GM20431 (cell line): Measurements from ENCODE around the gene ZC2HC1B.
"Not testable (repeated sequence)": the region's sequence is repeated elsewhere in the genome, so short reads cannot be mapped to it uniquely, and the experiment has no call there.

ENCODE experiments used
- in situ Hi-C: fragments of 300-500 bp; cut with MseI, MboI; formaldehyde crosslinking; loops from one replicate; pipeline ENCODE4 v1.15.0; 2020; ENCODE audit warnings: low sequenced_read_pairs; ENCODE audit not compliant: unreplicated experiment

ZC2HC1B gene

GRCh38 chr6:143863771-143864170 is 503 bp upstream of the ZC2HC1B start:
- in situ Hi-C loops: no loop called here

GRCh38 chr6:143867236-143867635 is 3.0 kb downstream of the ZC2HC1B start:
- in situ Hi-C loops: no loop called here

GRCh38 chr6:143868808-143869207 is 4.5 kb downstream of the ZC2HC1B start:
- in situ Hi-C loops: not testable (repeated sequence)

DNA sequence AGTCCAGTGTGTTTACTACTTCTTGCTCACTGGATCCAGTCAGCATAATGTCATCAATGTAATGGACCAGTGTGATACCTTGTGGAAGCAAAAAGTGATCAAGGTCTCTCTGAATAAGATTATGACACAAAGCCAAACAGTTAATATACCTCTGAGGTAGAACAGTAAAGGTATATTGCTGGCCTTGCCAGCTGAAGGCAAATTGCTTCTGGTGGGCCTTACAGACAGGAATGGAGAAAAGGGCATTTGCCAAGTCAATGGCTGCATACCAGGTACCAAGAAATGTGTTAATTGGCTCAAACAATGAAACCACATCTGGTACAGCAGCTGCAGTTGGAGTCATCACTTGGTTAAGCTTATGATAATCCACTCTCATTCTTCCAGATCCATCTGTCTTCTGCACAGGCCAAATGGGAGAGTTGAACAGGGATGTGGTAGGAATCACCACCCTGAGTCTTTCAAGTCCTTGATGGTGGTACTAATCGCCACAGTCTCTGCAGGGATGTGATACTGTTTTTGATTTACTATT is 7.0 kb downstream of the ZC2HC1B start:
- in situ Hi-C loops: not testable (repeated sequence)

DNA sequence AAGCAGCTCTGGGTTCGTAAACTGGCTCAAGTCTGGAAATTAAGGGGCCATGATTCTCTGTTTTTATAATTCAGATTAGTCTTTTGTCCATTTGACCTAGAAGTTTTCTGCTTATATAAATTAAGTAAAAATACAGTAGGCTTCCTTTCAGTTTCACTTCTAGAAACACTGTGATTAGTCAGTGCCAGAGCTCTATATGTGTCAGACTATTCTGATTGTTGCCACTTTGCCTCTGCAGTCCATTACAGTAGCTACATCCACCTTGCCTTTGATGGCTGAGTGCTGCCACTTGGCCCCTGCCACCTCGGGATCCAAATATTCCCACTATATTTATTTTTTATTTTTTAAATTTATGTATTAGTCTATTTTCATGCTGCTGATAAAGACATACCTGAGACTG is 7.9 kb downstream of the ZC2HC1B start:
- in situ Hi-C loops: no loop called here

GRCh38 chr6:143873600-143873999 is 9.3 kb downstream of the ZC2HC1B start:
- in situ Hi-C loops: not testable (repeated sequence)

DNA sequence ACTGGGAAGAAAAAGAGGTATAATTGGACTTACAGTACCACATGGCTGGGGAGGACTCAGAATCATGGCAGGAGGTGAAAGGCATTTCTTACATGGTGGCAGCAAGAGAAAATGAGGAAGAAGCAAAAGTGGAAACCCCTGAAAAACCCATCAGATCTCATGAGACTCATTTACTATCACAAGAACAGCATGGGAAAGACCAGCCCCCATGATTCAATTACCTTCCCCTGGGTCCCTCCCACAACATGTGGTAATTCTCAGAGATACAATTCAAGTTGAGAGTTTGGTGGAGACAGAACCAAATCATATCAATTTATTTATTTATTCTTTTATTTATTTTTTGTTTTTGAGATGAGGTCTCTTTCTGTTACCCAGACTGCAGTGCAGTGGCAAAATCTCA is 10.2 kb downstream of the ZC2HC1B start:
- in situ Hi-C loops: not testable (repeated sequence)

DNA sequence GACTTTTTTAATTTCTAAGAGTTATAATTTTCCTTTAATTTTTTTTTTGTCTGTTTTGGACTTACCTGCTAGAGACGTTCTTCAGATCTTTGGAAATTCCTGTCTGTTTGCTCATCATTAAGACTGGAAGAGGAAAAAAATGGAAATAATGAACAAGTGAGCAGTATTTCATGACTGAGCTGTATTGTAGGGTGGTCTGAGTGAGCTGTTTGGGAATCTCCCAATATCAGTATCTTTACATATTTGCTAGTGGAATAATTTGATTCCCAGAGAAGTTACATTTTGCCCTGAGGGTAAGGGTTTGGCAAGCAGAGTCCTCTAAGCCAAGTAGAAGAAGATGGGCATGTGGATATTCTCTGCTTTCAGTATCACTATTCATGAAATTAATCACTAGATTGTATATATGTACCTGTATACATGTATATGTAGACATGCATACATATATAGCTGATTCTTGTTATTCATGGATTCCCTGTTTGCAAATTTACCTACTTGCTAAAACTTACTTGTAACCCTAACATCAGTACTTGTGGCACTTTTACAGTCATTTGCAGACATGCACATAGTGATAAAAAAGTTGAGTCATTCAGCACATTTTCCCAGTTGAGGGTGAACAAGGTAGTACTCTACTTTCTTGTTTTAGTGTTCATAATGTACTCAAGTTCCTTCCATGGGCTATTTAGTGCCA is 13.5 kb downstream of the ZC2HC1B start:
- in situ Hi-C loops: no loop called here

GRCh38 chr6:143878272-143878760 is 14.0 kb downstream of the ZC2HC1B start:
- in situ Hi-C loops: no loop called here

- in situ Hi-C loops: no loop called here
Observed at GRCh38 chr6:143880412-143880811, 16.1 kb downstream of the ZC2HC1B start.

DNA sequence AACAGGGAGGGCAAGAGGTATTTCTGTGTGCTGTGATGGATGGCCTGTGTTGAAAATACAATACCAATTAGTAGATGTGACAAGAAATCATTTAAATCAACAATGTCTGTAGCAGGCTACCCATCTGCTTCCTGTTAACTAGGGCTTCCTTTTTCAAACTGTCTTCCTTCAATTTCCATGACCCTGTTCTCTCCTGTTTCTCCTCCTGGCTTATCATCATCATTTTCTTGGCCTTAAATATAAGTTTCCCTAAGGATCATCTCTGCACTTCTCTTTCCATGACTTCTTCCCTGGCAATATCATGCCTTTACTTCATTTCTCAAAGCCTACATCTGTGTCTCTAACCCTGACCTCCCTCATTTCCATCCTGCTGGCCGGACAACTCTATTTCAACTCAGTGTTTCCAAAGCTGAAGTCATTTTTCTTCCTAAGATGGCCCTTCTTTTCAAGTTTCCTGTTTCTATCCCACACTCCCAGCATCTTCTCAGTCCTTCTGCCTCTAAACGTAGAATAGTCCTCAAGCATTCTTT is 18.2 kb downstream of the ZC2HC1B start:
- in situ Hi-C loops: no loop called here

DNA sequence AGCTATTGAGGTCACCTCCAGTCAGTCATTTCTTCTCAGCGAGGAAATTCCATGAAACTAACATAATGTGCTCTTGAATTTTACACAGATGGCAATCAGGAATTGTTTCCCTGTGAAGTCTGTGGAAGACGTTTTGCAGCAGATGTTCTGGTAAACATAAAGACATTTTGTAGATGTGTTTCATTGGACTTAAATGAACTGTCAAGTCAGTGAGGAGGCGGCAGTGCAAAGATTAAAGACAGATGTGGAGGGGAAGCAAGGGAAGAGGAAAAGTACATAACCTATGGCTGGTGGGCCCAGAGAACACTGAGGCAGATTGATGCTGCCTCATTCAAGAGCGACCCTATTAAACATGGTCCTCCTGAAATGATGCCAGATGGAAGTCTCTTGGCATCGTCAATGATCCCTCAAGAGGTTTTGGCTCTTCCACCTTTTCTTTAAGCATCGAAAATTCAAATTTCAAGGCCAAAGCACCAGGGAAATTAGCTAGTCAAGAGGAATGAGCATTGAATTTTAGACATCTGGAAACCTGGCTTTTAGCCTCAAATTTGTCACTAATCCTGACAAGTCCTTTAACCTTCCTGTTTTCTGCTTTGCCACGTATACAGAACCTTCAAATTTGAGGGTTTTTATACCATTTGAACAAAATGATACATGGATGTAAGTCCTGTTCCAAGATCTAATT is 20.1 kb downstream of the ZC2HC1B start:
- in situ Hi-C loops: no loop called here

DNA sequence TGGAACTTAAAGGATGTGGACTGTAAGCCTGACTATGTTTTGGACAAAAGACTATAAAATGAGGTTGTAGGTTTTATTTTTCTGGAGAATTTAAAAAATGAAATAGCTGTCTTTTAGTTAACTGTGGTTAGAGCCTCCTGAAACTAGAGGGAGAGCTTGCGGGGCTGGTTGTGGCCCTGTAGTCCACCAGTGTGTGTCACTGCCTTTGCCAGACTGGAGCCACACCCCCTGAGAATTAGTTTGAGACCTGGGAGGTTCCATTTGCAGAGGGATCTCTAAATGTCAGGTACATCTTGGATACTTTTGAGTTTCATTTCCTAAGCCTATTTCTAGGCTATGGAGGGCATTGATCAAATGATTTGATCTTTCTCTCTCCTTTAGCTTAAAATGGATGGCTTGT is 20.8 kb downstream of the ZC2HC1B start:
- in situ Hi-C loops: no loop called here

GRCh38 chr6:143894655-143895054 is 30.4 kb downstream of the ZC2HC1B start:
- in situ Hi-C loops: no loop called here

DNA sequence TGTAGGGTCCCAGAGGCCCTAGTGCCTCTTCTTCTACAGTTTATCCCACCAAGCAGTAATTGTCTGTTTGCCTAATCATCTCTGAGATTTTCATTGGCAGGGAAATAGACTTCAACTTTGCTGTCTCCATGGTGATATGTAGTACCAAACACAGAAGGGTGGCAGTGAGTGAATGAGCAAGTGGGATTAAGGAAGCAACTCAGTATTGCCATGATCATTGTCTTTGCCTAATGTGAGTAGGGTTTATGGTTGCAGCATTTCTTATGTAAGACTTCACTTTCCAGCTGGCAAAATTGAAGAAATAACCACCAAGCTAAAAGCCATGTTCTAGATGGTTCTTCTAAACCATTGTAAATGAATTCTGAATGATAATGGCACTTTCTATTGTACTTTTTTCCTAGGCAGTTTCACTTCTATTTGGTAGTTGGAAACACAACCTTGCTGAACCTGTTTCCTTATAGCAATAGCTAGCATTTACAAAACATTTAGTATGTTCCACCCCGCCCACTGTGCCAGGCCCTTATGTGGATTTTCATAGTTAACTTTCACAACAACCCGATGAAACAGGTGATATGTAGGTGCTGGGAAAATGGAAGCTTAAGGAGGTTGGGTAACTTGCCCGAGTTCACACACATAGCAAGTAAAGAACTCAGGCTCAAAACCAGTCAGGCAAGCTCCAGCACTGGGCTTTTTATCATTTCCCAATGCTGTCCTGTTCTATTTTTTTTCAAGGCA is 32.0 kb downstream of the ZC2HC1B start:
- in situ Hi-C loops: no loop called here

- in situ Hi-C loops: no loop called here
Observed at GRCh38 chr6:143900358-143900757, 36.1 kb downstream of the ZC2HC1B start.

DNA sequence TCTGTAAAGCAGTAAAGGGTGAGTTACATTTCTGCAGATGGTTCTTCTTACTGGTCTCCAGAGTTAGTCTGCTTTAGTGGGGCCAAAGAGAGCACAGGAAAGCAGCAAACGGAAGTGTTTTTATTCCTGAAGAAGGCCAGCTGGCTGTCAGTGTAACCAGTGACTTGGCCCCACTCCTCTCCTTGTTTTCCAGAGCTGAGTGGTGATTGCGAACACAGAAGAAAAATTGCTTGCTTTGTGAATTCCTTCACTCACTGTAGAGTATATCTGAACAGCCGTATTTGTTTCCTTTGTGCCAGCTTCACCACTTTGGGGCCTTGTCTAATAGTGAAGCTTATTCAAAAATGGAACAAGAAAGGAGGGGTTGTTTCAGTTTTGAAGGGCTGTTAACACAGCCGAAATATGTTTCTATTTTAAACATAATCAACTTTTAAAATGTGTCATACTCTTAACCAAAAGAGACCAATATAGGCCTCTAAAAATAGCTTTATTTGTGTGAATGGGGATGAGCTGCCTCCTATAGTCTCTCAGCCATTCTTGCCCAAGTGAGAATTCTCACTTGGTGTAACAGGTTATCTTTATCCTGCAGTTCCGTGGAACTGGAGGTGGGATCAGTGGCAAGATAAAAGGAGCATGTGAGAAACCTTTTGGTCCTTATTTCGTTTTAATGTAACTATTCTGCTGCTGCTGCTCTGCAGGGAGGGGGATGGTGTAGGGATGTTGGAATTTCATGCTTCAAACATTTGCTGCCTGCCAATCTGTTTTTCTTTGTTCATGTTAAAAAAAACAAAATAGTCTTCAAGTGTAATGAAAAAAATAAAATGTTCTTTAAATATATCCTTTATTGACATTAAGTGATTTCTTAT is 37.8 kb downstream of the ZC2HC1B start:
- in situ Hi-C loops: no loop called here

GRCh38 chr6:143902827-143903226 is 38.6 kb downstream of the ZC2HC1B start:
- in situ Hi-C loops: no loop called here

DNA sequence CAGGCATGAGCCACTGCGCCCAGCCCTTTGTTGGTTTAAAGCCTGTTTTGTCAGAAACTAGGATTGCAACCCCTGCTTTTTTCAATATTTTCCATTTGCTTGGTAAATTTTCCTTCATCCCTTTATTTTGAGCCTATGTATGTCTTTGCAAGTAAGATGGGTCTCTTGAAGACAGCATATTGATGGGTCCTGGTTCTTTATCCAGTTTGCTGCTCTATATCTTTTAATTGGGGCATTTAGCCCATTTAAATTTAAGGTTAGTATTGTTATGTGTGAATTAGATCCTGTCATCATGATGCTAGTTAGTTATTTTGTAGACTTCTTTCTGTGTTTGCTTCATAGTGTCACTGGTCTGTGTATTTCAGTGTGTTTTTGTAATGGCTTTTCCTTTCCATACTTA is 46.8 kb downstream of the ZC2HC1B start:
- in situ Hi-C loops: no loop called here

DNA sequence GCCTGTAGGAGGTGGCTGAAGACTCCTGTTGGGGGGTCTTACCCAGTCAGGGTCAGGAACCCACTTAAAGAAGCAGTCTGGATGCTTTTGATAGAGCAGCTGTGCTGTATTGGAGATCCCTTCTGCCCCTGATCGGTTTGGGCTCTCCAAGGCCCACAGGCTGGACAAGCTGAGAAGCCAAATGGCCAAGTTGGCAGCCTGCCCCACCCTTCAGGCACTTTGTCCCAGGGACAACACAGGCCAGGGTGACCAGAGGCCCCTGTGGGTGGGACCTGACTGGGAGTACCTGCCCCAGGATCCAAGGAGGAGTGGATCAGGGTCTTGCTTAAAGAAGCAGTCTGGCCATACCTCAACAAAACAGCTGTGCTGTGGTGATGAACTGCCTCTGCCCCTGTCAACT is 48.4 kb downstream of the ZC2HC1B start:
- in situ Hi-C loops: no loop called here
